ENCODE results near the gene TENT5A.

TENT5A gene

GRCh38 chr6:81771097-81771496 is 18.6 kb upstream of the TENT5A start:
- DNase-seq (ENCODE audit: low read depth, low spot score) = no peak

DNA sequence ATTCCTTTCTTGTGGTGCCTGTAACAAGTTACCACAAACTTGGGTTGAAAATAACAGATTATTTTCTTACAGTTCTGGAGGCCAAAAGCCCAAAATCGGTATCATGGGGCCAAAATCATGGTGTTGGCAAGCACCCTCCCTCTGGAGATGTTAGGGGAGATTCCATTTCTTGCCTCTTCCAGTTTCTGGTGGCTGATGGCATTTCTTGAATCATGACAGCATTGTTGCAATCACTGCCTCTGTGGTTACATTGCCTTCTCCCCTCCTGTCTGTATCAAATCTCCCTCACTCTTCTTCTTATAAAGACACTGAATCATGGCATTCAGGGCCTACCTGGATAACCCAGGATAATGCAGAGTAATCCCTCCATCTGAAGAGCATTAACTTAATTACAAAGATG is 17.9 kb upstream of the TENT5A start:
- no peak for DNase-seq (ENCODE audit: low read depth, low spot score)

DNA sequence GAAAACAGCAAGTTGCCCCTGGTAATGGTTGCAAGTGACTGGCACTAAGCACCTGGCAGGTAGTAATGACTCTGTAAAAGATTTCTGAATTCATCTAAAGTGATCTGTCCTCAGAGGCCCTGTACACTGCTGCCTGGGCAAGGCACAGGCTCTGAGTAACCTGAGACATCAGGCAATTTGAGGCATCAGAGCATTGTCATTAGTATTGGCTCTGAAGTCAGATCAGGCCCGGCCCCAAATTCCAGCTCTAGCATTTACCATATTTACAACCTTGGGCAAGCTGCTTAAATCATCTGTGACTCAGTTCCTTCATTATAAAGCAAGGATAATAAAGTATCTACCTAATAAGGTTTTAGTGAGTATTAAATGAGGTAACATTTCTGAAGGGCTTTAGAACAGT is 17.3 kb upstream of the TENT5A start:
- no peak for DNase-seq (ENCODE audit: low read depth, low spot score)

- no peak for DNase-seq (ENCODE audit: low read depth, low spot score)
These were observed 15.9 kb upstream of the TENT5A start for GRCh38 chr6:81768150-81768942.

DNA sequence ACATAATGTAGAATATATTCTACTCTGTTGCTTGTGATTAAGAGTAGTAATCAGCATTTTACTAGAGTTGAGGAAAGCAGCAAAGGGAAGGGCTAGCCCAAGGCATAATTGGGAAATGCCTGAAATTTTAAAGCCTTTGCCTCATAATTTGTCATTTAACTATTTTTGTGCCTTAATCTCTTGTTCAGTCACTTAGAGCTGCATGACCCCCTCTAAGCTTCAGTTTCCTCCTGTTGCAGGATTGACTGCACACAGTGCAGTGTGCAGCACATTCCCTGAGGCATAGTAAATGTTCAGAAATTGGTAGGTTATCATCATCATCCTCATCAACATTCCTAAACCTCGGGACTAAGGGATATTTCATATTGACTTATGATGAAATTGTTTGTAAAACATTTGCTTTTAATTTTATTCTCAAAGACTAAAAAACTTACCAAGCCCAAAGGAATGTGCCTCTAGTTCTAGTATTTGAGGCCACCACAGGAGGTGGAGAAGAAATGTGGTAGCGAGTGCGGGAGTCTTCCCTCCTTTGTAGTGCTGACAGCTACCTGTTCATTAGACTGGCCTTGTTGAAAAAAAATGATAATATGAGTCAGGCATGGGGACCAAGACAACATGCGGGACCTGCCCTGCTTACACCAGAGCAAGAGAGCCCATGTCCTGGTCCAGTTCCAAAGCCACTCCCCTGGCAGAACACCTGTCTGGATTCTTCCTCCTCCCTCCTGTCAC is 14.8 kb upstream of the TENT5A start:
- DNase-seq (ENCODE audit: low read depth, low spot score) = no peak

DNA sequence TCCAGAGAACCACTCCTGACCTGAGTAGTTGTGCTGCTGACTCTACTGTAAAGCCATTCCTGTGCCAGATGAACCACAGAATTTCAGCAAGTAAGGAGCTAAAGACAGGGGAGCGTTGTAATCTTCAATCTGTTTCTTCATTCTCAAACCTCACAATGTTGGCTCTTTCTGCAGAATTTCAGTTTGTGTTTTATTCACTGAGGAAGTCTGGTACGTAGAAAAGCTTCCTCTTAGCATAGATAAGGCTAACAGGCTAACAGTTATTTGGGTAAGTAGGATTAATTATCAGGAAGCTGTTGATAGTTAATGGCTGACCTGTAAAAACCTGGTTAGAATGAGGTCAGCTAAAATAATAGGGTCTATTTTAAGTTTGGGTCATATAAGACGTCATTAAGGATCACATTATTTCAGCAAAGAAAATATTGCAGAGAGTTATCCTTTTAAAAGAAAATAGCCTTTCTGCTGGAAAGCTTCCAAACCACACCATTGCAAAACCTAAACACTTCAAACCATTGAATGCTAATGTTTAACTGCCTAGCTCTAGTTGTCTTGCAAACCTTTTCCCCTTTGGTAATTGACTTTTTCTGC is 14.1 kb upstream of the TENT5A start:
- no peak for DNase-seq (ENCODE audit: low read depth, low spot score)

DNA sequence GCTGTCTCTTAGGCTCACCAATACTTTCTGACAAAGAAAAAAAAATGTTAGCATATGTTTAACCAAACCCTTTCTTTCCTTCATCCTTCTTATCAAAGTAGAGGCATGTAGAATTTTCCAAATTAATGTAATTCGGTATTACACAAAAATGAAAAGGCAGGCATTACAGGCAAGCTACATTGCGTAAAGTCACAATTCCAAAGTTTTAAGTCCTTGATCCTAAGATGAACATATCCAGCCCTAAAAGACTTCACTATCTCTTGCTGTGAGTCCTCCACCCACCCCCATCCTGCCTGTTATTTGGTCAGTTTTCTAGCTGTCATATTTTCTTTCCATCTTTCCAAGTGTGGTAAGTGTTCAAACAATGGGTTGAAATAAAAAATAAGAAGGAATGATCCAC is 12.1 kb upstream of the TENT5A start:
- no peak for DNase-seq (ENCODE audit: low read depth, low spot score)

DNA sequence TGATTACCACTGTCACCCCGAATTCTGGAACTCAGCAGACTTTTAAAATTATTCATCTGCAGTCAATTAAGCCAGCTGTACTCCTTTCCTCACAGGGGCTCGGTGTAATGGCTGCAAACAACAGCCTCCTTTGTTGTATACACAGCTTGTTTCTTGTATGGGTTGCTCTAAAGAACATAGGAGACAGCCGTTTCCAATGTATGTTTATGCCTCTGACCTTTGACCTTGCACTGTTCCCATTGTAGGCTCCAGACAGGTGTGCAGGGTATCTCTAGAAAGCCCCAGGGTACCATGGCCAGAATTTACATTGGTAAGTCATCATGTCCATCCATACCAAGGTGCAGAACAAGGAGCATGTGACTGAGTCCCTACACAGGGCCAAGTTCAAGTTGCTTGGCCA is 11.5 kb upstream of the TENT5A start:
- DNase-seq (ENCODE audit: low read depth, low spot score) = no peak

- no peak for DNase-seq (ENCODE audit: low read depth, low spot score)
These were observed 10.6 kb upstream of the TENT5A start for GRCh38 chr6:81763051-81763450.

- DNase-seq (ENCODE audit: low read depth, low spot score) = no peak
These were observed 10.1 kb upstream of the TENT5A start for GRCh38 chr6:81762606-81763005.

DNA sequence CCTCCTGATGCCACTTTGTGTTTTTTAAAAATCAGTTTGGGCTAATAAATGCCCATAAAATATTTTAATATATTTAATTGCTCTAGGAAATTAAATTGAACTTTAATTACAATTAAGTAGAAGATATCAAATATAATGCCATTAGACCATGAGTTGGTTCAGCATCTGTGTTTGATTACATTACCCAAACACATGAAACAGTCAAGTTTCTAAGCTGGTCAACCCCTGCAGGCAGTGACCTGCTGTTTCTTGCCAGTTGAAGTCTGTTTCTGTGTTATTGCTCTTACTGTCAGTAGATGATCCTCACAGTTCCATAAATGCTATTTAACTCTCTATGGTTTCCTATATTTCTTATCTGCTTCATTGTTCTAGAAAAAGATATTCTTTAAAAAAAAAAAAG is 9.7 kb upstream of the TENT5A start:
- DNase-seq (ENCODE audit: low read depth, low spot score) = no peak

DNA sequence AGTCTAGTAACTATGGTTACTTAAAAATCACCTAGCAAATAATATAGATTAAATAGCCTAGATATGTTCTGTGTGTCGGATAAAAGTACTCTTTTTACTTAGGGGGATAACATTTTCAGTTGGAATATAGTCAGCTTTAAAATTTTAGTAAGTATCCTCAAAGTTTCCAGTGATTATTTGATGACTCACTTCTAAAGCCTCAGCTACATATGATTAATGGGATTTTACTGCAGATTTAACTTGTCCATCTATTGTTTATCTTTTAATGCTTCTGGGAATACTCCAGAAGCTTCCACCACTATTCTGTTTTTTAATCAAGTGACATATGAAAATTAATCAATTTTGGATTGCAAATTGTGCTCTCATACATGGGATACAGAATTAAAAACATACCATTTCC is 8.7 kb upstream of the TENT5A start:
- DNase-seq (ENCODE audit: low read depth, low spot score) = no peak

- DNase-seq (ENCODE audit: low read depth, low spot score) = no peak
These were observed 7.3 kb upstream of the TENT5A start for GRCh38 chr6:81759782-81760181.

DNA sequence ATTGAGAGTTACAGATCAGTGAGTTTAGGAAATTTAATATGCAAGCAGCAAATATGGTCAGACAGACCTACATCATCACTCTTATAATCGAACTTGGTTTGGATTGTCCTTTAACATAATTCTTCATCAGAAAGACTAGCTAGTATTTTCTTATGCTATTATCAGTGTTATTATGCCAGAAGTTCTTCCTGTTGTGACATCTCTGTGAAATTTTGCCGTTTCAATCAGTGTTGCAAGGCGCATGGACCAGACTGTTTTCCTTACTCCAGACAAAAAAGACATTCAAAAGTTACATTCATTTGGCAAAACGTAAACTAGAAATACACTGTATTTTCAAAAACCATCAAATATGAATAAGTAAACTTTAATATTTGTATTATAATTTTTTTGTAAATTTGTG is 5.7 kb upstream of the TENT5A start:
- DNase-seq (ENCODE audit: low read depth, low spot score) = no peak

DNA sequence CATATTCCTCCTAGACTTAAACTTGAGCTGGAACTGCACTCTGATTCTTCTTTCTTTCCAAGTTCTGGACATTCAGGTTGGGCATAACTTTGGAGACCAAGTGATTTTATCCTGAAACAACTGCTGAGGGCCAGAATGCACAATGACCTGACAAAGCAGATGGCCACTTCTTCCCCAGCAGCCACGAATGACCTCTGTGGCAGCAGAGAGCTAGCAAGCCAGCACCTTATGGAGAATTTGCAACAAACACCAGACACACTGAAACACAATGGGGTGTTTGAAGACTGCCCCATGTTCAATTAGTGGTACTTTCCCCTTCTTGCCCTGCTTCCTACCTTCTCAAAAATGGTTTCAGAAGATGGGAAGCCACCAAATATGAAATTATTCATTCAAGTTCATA is 4.2 kb upstream of the TENT5A start:
- DNase-seq (ENCODE audit: low read depth, low spot score) = no peak

- DNase-seq (ENCODE audit: low read depth, low spot score) = no peak
These were observed 3.1 kb upstream of the TENT5A start for GRCh38 chr6:81755551-81755950.

DNA sequence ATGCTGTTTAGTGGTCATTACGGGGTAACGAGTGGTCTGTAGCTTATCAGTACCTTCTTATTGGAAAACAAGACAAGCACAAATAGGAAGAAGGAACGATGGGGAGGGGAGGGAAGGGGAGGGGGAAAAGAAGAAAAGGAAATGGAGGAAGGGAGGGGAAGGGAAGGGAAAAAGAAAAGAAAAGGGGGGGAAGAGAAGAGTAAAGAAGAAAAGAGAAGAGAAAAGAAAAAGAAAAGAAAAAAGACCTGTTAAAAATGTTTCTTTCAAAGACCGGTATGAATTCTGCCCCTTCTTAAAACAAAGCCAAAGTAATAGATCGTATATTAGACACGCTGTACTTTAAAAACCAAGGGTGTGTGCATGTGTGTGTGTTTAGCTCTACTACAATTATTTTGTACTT is 2.4 kb upstream of the TENT5A start:
- no peak for DNase-seq (ENCODE audit: low read depth, low spot score)

GRCh38 chr6:81753711-81754577 is 1.5 kb upstream of the TENT5A start:
- DNase-seq (ENCODE audit: low read depth, low spot score) = peak; percentile 75

DNA sequence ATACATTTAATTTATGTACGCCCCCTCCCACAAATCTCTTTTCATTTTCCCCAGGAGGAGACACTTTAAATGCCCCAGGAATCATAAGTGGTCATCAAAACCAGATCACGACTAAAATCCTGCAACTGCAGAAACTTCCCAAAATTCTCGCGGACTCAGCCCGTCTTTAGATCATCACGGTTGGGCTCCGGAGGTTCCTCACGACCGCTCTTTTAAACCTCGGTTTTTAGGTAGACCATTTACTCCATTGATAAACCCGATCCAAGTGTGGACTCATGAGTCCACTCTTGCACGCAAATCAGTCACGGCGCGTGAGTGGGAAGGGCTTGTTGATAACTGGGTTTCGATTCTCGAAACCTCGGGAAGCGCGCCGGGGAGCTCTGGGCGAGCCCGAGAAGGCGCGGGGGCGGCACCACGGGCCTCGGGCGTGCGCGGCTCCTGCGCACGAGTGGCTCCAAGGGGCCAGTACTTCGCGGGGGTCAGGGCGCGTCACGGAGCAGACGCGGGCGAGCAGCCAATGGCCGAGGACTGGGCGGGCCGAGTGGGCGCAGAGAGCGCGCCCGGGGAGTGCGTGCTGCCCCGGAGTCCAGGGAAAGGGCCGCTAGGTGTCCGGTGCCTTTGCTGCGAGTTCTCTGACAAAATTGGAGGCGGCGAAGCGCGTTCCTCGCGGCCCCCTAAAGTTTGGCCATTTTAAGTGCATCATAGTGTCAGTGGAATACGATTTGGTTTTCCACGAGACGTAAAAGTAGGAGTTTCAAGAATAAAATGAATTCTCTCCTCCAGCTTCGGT is 635 bp upstream of the TENT5A start:
- DNase-seq (ENCODE audit: low read depth, low spot score) = peak; percentile 73

DNA sequence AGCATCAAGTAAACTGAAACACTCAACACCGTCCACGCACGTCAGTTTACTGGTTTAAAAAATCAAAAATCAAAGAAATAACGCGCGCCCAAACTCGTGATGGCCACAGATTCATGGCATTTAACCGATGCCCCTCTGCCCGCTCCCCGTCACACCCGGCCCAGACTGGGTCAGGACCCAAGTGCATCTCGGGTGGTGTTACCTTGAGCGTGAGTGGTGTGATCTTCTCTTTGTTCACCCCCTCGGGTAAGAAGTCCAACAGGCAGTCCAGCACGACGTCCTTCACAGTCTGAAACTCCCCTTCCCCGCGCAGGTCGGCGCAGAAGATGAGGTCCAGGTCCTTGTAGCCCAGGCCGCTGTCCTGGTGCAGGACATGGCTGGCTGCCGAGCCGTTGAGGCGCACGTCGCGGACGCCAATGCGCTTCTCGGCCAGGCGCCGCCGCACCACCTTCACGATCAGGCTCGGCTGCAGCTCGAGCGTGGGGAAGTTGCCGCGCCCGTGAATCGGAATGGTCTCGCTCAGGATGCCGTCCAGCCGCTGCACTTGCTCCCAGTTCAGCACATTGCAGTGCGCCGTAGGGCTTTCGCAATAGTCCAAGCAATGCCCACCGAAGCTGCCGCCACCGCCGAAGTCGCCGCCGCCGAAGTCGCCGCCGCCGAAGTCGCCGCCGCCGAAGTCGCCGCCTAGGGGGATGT is 945 bp downstream of the TENT5A start:
- peak; percentile 49 for DNase-seq (ENCODE audit: low read depth, low spot score)
